OCI-LY1 (cell line): ENCODE measurements around the gene MYD88.

Source experiments
- H2AFZ ChIP-seq: fragments of 200-600 bp; sonication (generic), shearing (Covaris generic); 2 replicates; pipeline ENCODE4 v1.6.0; 2014; ENCODE audit warnings: antibody characterized with exemption, mild to moderate bottlenecking, low read length
- H3F3A ChIP-seq: fragments of 200-600 bp; sonication (generic), shearing (Covaris generic); 2 replicates; pipeline ENCODE4 v1.6.0; 2014; ENCODE audit warnings: mild to moderate bottlenecking, antibody characterized with exemption, low read length, moderate library complexity; ENCODE audit not compliant: insufficient read depth
- H3K27ac ChIP-seq: fragments of 200-600 bp; sonication (generic); 2 replicates; pipeline ENCODE4 v1.5.1; 2014; ENCODE audit warnings: low read length, mixed run types, mild to moderate bottlenecking, low read depth; ENCODE audit not compliant: poor library complexity, severe bottlenecking
- H3K27me3 ChIP-seq: fragments of 200-600 bp; sonication (generic); 2 replicates; pipeline ENCODE4 v1.6.0; 2014; ENCODE audit warnings: antibody characterized with exemption, mild to moderate bottlenecking, low read length, moderate library complexity; ENCODE audit not compliant: insufficient read depth
- H3K36me3 ChIP-seq: fragments of 200-600 bp; sonication (generic); 2 replicates; pipeline ENCODE4 v1.6.1; 2014; ENCODE audit warnings: mild to moderate bottlenecking, antibody characterized with exemption, low read length, moderate library complexity, mixed read lengths; ENCODE audit not compliant: insufficient read depth
- H3K4me1 ChIP-seq: fragments of 200-600 bp; sonication (generic); 2 replicates; pipeline ENCODE4 v1.5.1; 2014; ENCODE audit warnings: mild to moderate bottlenecking, low read length, moderate library complexity; ENCODE audit not compliant: insufficient read depth, severe bottlenecking
- H3K4me2 ChIP-seq: fragments of 200-600 bp; sonication (generic), shearing (Covaris generic); 2 replicates; pipeline ENCODE4 v1.6.1; 2014; ENCODE audit warnings: low read length
- H3K4me3 ChIP-seq: fragments of 200-600 bp; sonication (generic); 2 replicates; pipeline ENCODE4 v1.5.1; 2014; ENCODE audit warnings: low read length, low read depth, mild to moderate bottlenecking, mixed read lengths; ENCODE audit not compliant: poor library complexity, severe bottlenecking
- H3K79me2 ChIP-seq: fragments of 200-600 bp; shearing (Covaris generic); 2 replicates; pipeline ENCODE4 v1.6.1; 2016; ENCODE audit warnings: mixed run types, low read length, mixed read lengths; ENCODE audit not compliant: insufficient read depth
- H3K9ac ChIP-seq: fragments of 200-600 bp; sonication (generic), shearing (Covaris generic); 2 replicates; pipeline ENCODE4 v1.6.1; 2014; ENCODE audit warnings: mild to moderate bottlenecking, low read length, mixed read lengths
- H3K9me2 ChIP-seq: fragments of 200-600 bp; sonication (generic), shearing (Covaris generic); 2 replicates; pipeline ENCODE4 v1.6.1; 2014; ENCODE audit warnings: low read depth, mild to moderate bottlenecking, low read length, mixed read lengths
- H3K9me3 ChIP-seq: fragments of 200-600 bp; shearing (Covaris generic); 2 replicates; pipeline ENCODE4 v1.6.1; 2014; ENCODE audit warnings: low read length, mixed read lengths
- H4K20me1 ChIP-seq: fragments of 200-600 bp; sonication (generic), shearing (Covaris generic); 2 replicates; pipeline ENCODE4 v1.6.0; 2016; ENCODE audit warnings: mild to moderate bottlenecking, low read length; ENCODE audit not compliant: insufficient read depth
- EZH2 ChIP-seq: fragments of 200-600 bp; sonication (generic), shearing (Covaris generic); IDR thresholded peaks from 2 replicates; pipeline ENCODE4 v1.8.0; 2017; ENCODE audit warnings: borderline replicate concordance, mixed run types, mild to moderate bottlenecking, antibody characterized with exemption, low read length, moderate library complexity, mixed read lengths
- TF ChIP-seq, protein P1 (sequence below): fragments of 200-600 bp; sonication (generic), shearing (Covaris generic); IDR thresholded peaks from 2 replicates; pipeline ENCODE4 v1.5.1; 2017; ENCODE audit warnings: mild to moderate bottlenecking, antibody characterized with exemption, low read length, moderate library complexity, mixed read lengths

MYD88 gene

DNA sequence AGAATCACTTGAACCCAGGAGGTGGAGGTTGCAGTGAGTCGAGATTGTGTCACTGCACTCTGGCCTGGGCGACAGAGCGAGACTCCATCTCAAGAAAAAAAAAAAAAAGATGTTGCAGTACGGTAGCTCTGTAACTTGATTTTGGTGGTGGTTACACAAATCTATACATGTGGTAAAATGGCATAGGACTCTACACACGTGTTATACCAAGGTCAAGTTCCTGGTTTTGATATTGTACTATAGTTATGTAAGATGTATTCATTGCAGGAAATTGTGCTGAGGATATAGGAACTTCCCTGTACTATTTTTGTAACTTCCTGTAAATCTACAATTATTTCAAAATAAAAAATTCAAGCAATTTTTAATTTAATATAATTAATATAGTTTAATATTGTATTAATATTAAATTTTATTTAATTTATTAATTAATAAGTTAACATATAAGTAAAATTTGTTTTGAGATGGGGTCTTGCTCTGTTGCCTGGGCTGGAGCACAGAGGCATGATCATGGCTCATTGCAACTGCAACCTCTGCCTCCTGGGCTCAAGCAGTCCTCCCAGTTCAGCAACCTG, 9.9 kb downstream of the MYD88 start:
- no peaks in the 10 kb centered on the region for H4K20me1 ChIP-seq
- no peaks in the 10 kb centered on the region for H3K79me2 ChIP-seq
- no peak overlapping the region for H2AFZ ChIP-seq
- H3K4me3 ChIP-seq: no peak overlapping the region
- H3K9ac ChIP-seq: no peak overlapping the region
- no peaks in the 10 kb centered on the region for H3F3A ChIP-seq
- peaks cover 15% of the 10 kb centered on the region for H3K9me3 ChIP-seq
- H3K27me3 ChIP-seq: no peaks in the 10 kb centered on the region
- TF ChIP-seq, protein P1, sequence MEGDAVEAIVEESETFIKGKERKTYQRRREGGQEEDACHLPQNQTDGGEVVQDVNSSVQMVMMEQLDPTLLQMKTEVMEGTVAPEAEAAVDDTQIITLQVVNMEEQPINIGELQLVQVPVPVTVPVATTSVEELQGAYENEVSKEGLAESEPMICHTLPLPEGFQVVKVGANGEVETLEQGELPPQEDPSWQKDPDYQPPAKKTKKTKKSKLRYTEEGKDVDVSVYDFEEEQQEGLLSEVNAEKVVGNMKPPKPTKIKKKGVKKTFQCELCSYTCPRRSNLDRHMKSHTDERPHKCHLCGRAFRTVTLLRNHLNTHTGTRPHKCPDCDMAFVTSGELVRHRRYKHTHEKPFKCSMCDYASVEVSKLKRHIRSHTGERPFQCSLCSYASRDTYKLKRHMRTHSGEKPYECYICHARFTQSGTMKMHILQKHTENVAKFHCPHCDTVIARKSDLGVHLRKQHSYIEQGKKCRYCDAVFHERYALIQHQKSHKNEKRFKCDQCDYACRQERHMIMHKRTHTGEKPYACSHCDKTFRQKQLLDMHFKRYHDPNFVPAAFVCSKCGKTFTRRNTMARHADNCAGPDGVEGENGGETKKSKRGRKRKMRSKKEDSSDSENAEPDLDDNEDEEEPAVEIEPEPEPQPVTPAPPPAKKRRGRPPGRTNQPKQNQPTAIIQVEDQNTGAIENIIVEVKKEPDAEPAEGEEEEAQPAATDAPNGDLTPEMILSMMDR: no peak
- no peak for TF ChIP-seq EZH2
- H3K27ac ChIP-seq: no peak overlapping the region
- H3K4me1 ChIP-seq: peaks cover 8% of the 10 kb centered on the region
- H3K36me3 ChIP-seq: no peaks in the 10 kb centered on the region
- no peaks in the 10 kb centered on the region for H3K9me2 ChIP-seq
- H3K4me2 ChIP-seq: no peak overlapping the region

DNA sequence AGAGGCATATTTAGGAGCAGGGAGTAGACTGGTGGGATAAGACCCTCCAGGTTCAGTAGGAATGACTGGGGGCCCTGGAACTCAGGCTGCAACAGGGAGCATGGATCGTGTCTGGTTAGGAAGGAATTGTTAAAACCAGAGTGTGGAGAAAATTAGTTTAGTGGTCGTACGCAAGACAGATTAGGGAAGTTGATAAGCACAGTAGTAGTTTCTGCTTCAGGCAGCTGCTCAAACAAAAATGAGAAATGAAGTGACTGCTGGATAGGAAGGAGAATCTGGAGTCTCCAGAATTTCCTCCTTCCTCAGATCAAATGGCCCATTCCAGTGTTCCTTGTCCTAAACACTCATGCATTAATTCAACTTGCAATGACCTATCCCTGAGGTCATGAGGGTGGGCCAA, 11.2 kb downstream of the MYD88 start:
- no peak overlapping the region; the same call in 1 of the 2 replicates for H2AFZ ChIP-seq
- H3K9me3 ChIP-seq: peaks cover 15% of the 10 kb centered on the region
- no peaks in the 10 kb centered on the region for H3K79me2 ChIP-seq
- no peak overlapping the region for H3K4me2 ChIP-seq
- no peak overlapping the region for H3K4me3 ChIP-seq
- H3F3A ChIP-seq: no peaks in the 10 kb centered on the region
- no peaks in the 10 kb centered on the region for H3K9me2 ChIP-seq
- peaks cover 8% of the 10 kb centered on the region for H3K4me1 ChIP-seq
- H3K36me3 ChIP-seq: no peaks in the 10 kb centered on the region
- no peak overlapping the region for H3K9ac ChIP-seq
- H4K20me1 ChIP-seq: no peaks in the 10 kb centered on the region
- no peaks in the 10 kb centered on the region for H3K27me3 ChIP-seq
- H3K27ac ChIP-seq: no peak overlapping the region
- no peak for TF ChIP-seq EZH2
- TF ChIP-seq, protein P1: no peak

DNA sequence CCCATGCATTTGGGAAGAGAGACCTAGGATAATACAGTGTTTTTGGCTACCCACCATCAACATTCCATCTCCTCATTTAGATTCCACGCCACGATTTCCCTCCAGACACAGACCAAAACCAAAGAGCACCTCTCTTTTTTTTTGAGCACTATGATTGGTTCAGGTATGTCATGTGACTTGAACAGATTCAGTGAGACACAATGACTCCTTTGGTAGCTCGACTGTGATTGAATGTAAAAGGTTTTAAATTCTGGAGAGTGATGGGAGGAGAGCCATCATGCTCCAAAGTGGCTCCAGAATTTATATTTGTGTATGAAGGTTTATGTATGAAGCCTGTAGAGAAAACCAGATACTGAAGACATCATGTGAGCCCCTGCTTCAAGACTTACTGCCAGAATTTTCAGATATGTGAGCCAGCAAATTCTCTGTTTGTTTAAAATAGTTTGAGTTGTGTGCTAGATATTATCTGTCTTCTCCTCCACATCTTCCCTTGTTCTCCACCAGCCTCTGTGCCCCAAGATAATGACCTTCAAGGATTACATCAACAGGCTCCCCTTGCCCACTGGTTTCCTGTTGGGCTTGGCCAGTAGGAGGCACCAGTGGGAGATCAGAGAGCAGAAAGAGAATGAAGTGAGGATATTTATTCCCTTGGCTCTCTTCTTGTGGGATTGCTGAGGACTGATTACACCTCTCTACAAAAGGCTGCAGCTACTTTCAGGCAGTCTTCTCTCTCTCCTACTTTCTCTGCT, 12.5 kb downstream of the MYD88 start:
- no peaks in the 10 kb centered on the region for H4K20me1 ChIP-seq
- no peak overlapping the region for H3K4me2 ChIP-seq
- H2AFZ ChIP-seq: peak overlapping the region; percentile 73; the same call in 1 of the 2 replicates
- TF ChIP-seq, protein P1: peak; percentile 37; the same call in 1 of the 2 replicates
- no peak for TF ChIP-seq EZH2
- peaks cover 15% of the 10 kb centered on the region for H3K9me3 ChIP-seq
- H3K9me2 ChIP-seq: no peaks in the 10 kb centered on the region
- H3K4me3 ChIP-seq: no peak overlapping the region
- H3K27ac ChIP-seq: no peak overlapping the region
- no peaks in the 10 kb centered on the region for H3K27me3 ChIP-seq
- no peak overlapping the region for H3K9ac ChIP-seq
- H3K4me1 ChIP-seq: peaks cover 8% of the 10 kb centered on the region
- H3K79me2 ChIP-seq: no peaks in the 10 kb centered on the region
- H3F3A ChIP-seq: no peaks in the 10 kb centered on the region
- H3K36me3 ChIP-seq: no peaks in the 10 kb centered on the region
